ENCODE results near the gene VARS2.
"Not testable (repeated sequence)": the region's sequence is repeated elsewhere in the genome, so short reads cannot be mapped to it uniquely, and the experiment has no call there.

VARS2 gene

DNA sequence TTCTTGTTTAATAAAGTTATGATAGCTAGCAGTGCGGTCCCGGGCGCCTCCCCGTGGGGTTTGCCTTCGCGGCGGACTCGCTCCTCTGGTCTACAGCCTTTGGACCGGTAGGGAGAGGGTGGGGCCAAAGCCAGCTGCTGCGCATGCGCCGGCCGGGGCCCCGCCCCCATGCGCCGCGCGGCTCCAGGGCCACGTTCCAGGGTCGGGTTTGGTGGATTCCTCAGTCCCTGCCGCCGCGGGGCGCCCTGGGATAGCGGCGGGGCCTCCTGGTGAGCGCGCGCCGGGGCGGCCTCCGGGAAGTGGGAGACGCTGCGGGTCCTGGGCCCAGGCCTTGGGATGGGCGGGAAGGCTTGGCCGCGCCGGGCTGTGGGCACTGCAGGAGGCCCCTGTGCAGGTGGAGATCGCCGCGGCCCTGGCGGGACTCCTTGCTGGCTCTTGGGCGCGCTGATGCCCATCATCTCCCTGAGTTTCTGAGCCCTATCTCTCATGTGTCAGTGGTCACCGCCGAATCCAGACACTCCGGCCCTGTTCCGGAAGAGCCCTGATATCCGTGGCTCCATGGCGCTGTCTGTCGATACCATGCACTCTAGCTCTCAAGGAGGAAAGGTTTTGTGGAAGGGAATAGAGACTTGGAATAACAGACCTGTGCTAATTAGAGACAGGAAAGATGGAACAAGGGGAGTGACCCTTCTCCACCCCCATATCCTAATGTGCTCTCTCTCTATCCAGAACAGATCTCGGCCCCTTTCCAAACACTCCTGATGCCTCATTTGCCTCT is at the start of gene VARS2:
TSS of gene VARS2 (plus strand) at position 163 of the 778 bp plus-strand sequence. CDS start at position 762, 599 bp downstream.
- DNase-seq = peak; percentile 64

DNA sequence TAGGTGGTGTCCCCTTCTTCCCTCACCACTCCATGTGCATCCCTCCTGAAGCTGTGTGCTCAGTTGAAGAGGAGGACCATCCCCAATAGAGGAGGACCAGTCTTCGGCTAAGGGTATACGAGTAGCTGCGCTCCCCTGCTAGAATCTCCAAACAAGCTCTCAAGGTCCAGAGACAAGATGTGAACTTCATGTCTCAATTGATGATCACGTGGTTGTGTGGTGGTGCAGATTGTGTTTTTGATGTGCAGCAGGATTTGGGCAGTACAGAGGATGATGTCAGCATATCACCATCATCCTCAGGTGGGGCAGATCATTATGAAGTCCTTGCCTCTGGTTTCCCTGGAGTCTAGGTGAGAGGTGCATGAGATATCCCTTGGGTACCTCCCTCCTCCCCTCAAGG is 49.7 kb upstream of the VARS2 start:
- DNase-seq = no peak

DNA sequence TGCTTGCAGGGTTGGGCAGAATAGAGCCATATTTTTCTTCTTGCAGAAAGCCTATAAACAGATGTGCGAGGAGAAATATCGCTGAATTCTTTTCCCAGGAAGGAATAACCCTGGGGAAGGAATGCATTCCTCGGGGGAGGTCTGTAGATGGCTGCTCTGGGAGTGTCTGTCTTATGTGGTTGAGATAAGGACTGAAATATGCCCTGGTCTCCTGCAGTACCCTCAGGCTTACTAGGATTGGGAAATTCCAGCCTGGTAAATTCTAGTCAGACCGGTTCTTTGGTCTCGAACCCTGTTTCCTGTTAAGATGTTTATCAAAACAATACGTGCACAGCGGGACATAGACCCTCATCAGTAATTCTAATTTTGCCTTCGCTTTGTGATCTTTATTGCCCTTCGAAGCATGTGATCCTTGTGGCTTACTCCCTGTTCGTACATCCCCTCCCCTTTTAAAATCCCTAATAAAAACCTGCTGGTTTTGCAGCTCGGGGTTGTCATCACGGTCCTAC is 44.7 kb upstream of the VARS2 start:
- not testable (repeated sequence) for DNase-seq

DNA sequence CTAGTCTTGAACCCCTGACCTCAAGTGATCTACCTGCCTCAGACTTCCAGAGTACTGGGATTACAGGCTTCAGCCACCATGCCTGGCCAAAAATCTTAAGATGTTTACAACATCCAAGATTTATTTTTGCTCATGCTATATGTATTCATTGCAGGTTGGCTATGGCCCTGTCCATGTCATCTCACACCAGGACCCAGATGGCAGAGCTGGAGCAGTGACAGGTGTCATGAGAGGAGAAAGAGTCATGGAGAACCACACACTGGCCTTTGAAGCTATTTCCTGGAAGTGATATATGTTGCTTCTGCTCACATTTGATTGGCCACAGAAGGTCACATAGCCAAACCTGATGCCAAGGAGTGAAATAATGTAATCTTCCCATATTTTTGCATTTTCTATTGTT is 43.5 kb upstream of the VARS2 start:
- no peak for DNase-seq

DNA sequence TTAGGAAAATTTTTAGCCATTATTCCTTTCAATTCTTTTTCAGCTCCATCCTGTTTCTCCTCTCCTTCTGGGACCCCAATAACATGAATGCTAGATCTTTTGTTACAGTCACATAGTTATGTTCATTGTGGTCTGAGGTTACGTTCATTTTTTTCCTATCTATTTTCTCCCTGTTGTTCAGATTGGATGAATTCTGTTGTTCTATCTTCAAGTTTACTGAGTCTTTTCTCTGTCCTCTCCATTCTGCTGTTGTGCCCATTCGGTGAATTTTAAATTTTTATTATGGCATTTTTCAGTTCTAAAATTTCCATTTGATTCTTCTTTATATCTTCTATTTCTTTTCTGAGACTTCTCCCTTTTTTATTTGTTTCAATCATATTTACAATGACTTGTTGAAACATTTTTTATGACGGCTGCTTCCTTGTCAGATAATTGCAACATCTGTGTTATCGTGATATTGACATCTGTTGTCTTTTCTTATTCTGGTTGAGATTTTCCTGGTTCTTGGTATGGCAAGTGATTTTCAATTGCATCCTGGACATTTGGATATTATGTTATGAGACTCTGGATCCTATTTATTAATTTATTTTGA is 42.4 kb upstream of the VARS2 start:
- no peak for DNase-seq

DNA sequence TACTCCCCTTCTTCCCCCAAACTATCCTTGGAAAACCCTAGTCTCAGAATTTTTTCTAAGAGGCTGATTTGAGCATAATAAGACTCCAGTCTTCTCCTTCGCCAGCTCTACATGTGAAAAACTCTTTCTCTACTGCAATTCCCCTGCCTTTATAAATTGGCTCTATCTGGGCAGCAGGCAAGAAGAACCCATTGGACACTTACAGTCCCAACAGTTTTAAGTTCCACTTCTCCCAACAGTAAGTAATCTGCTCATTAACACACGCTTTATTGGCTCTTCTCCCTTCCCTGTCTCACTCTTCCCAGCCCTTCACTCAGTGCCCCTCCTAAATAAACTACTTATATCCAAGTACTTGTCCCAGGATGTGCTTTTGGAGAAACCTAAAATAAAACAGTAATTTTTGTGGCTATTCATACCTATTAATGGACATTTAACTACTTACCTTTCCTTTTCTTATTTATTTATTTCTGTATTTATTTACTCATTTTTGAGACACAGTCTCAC is 40.8 kb upstream of the VARS2 start:
- DNase-seq = no peak

DNA sequence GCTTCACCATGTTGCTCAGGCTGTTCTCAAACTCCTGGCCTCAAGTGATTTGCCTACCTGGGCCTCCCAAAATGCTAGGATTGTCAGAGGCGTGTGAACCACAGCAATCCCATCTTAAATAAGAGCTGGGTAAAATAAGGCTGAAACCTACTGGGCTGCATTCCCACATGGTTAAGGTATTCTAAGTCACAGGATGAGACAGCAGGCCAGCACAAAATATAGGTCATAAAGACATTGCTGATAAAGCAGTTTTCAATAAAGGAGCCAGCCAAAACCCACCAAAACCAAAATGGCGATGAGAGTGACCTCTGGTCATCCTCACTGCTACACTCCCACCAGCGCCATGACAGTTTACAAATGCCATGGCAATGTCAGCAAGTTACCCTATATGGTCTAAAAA is 40.2 kb upstream of the VARS2 start:
- DNase-seq = not testable (repeated sequence)

DNA sequence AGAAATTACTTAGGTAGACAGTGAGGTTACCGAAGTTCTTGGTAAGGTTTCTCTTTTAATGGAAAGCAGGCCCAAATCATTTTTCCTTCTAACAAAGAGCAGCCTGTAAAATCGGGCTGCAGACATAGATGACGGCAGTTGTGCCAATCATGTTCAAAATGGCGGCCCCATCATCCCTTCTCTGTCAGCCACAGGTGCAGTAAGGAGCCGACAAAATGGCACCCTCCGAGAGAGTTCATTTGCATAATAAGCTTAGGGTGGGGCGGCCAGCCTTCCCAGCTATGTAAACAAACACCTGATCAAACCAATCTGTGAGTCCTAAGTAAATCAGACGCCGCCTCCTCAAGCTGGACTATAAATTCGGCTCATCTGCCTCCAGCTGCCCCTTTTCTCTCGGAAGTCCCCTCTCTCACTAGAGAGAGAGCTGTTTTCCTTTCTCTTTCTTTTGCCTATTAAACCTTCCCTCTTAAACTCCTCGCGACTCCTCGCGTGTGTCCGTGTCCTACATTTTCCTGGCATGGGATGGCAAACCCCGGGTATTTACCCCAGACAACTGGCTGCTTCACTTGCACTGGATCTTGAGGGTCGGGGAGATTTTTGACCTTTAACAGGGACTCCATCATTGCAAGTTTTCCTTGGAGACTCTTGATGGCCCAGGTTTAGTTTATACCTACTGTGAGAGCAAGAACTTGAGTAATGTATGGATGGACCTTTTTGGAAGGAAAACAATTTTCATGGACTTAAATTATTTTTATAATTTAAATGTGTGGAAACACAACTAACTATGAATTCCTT is 38.6 kb upstream of the VARS2 start:
- no peak for DNase-seq

DNA sequence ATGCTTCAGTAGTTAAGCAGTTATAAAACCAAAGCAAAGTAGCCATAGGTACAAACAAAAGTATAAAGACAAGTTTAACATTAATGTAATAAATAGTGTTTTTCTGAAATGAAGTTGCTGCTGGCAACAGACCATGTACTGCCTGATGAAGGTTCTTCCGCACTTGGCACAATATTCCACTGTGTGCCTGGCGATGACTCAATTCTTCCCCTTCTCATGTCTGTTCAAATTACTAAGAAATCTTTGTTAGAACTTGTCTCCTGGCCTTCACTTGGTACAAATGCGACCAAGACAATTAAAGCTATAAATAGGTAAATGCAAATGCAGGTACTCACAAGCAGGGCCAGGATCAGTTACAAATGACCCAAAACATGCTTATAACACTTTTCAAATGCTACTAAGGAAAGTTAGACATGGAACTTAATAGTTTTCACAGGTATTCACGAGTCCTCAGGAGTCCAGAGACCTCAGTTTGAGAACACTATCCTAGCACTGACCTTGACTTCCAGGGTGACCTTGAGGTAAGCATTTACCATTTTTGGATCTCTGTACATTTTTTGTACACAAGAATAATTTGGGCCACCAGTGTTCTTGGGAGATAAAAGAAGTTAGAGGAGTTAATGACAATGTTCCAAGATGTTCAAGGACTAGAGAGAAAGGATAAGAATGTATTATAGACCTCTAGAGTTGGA is 37.9 kb upstream of the VARS2 start:
- no peak for DNase-seq

DNA sequence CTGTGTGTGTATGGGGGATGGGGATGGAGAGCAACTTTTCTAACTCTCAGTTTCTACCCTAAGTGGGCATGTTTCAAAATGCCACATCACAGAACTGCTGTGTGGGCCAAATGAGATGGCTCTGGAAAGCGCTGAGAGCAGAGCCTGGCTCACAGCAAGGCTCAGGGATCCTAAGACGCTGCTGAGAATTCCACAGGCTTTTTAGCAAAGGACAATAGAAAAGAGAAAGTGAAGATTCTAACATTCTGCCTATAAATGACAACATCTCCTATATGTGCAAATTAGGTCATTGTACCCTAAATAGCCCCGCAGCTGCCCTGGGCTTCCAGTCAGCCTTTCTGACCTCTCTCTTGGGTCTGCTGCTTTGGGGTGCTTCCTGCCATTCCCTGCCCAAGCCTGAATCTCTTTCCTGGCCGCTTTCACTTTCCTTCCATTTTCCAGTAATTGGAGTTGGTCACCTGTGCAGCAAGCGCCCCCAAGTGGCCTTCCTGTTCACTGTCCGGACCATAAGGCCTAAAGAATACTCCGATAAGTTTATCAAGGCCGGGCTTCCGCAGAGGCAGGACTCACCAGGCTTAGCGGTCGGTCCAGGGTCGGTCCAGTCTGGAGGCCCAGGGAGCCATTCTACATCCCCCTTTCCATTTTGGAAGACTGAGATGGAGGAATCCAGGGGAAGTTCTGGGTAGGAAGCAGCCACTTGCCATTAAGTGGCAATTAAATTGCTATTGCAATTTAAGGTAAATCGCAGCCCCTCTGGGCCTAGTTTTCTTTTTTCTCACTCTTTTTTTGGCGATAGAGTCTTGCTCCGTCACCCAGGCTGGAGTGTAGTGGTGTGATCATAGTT is 36.4 kb upstream of the VARS2 start:
- DNase-seq = peak; percentile 62

DNA sequence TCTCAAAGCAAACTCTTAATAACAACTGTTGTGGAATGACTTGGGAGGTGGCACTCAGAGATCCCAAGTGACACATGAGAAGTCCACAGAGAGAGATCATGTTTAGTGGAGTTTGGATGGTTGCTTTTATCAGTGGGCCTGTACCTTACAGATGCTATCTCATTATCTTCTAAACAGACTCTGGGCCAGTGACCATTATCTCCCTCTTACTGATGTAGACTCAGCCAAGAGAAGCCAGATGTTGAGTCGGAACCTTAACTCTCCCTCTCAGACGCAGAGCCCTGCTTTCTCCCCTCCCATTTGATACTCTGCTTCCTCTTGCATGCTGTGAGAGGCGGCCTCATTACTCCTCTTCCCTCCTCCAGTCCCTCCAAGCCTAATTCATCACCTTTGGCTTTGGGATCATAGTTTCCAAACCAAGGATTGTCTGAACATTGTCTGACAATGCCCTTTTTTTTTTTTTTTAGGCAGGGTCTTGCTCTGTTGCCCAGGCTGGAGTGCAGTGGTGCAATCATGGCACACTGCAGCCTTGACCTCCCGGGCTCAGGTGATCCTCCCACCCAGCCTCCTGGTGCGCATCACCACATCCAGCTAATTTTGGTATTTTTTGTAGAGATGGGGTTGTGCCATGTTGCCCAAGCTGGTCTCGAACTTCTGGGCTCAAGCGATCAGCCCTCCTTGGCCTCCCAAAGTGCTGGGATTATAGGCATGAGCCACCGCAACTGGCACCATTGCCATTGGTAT is 34.2 kb upstream of the VARS2 start:
- no peak for DNase-seq

DNA sequence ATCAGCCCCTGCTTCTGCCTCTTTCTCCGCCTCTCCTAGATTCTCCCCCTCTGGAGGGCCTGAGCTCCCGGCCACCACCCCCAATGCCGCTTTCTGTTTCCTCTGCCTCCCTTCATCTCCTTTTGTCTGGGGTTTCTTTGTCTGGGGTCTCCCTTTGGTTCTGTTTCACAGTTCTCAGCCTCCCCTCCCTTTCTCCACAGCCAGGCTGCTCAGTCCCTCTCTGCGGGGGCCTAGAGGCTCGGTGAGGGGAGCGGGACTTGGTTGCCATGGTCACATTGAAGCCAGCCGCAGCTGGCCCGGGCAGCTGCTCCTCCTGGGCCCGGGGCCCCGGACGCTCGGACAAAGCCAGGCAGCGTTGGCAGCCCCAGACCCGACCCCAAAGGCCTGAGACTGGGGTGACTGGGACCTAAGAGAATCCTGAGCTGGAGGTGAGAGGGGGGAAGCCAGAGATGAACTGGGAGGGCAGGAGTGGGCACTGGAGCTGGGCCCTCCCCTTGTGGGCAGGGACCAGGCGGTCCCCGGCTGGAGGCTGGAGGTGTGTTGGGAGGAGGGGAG is 33.3 kb upstream of the VARS2 start:
- peak; percentile 40 for DNase-seq

DNA sequence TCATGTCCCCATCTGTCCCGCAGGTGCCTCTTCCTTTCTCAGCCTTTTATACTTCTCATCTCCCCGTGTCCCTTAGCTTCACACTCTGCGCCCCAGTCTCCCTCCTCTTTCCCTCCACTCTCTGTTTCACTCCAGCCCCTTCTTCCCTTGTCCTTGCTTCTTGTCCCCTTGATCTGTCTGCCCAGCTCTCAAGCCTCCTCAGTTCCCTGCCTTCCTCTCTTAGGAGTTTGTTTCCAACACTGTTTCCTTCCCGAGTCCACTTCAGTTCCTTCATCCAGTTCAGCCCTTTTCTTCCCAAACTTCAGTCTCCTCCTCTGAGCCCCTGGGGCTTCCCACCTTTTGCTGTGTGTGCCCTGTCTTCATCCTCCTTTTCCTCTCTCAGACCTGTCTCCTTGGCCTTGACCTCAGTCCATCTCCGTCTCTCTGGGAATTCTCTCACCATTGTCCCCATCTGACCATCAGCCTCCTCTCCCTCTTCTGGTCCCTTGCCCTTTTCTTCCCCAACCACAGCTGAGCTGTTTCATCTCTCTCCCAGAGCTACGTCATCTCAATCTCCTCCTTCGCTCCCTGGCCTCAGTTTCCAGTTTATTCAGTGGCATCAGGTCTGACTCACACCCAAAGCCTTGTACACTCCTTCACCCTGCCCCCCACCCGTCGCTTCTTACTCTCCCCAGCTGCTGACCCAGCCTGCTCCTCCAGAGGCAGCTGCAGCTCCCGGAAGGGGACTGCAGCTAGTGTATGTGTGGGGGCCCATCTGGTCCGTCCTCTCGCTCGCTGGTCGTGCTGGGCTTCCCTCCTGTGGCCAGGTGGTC is 32.4 kb upstream of the VARS2 start:
- no peak for DNase-seq

DNA sequence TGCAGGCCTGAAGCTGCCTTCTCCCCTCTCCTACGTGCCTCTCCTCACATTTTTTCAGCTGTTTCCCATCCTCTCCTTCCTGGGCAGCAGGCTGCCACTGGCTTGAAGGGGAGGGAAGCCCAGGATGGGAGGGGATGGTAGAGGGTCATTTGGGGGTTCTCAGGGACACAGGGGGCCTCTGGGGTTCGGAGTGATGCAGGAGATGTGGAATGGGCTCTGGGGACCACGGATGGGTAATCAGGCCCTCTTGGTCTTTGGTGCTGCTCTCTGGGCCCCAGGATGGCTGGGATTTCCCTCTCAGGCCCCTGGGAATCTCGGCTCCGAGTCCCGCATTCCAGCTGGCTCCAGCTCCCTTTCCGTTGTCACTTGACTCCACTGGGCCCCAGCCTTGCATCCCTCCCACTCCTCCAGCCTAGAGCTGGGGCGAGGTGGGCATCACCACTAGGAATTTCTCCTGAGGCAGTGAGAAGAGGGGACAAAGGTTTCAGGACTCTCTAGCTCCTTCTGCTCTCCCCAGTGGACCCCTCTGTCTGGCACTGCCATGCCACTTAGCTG is 31.8 kb upstream of the VARS2 start:
- DNase-seq = no peak

DNA sequence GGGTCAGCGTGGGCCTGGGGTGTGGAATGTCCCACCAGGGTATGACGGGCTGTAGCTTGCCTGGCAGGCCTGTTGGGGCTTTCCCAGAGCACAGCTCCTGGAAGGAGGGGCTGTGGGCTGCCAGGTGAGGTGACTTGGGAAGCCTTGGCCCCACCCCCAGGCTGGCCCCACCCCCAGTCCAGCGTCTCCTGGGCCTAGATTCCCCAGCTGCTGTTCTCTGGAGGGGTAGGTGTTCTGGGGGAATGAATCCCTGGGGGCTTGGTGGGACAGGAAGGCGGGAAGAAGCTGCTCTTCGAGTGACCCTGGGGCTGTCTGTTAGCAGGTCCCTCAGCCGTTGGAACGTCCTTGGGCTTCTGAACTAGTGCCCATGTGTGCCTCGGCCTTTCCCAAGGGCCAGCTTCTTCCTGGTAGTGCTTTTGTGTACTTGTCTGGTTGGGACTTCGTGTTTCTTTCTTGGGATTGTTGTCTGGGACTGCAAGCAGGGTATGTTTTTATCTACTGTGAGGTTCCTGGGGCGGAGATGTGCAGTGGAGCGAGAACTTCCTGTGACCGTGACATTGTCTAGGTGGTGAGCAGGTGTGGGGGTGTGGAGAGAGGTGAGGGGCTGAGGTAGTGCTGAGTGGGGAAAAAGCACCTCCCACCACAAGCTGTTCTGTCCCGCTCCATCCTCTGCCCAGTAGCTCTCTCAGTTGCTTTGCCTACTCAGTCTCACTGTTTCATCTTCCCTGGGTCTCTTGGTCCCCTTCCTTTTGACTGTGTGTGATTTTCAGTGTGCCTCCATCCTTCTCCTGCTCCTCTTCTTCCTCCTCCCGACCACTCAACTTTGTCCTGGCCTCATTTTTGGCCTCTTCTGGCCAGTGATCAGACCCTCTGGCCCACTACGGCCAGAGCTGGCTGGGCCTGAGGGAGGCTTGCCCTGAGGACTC is 31.0 kb upstream of the VARS2 start:
- DNase-seq = peak; percentile 77

DNA sequence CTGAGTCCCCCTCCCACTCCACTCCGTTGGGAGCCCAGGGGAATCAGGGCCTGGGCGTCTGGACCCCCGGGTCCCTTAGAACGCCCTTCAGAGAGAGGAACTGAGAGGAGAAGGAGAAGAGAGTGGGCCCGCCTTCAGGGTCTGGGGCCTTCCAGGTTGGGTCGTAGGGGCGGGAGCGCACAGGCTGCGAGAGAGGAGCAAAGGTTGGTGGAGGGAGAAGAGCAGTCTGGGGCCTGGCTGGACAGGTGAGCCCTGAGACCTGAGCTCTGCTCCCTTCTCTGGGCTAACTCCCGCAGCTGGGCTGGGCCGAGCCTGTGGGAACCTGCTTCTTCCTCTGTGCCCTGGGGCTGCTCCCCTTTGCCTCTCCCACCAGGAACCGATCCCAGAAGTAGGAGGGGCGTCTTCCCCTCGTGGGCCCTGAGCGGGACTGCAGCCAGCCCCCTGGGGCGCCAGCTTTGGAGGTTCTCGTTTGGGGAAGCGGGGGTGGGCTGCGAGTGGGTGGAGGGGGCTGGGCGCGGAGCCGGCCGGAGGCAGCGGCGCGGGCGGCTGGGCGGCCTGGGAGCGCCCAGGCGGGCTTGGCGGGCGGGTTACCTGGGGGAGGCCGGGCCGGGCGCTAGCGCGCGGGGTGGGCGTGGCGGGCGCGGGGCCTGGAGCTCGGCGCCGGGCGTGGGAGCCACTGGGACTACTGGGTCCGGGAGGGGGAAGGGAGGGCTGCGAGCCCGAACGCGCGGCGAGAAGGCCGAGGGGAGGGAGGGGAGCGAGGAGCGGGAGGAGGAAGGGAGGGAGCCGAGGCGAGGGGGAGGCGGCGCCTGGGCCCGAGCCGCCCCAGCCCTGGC is 30.1 kb upstream of the VARS2 start, which contains the start of gene DDR1:
TSS of gene DDR1 (plus strand) at position 835 of the 836 bp plus-strand sequence. CDS start 4,211 bp downstream, outside the sequence.
- DNase-seq = peak; percentile 13

Measured in DMS79 (cell line).